ENCODE data around the gene TLE6. TPM values are rescaled to one million over a fixed set of nuclear protein-coding genes. Genes with fewer than 3 reads are reported as not detected.

The TLE6 gene
- total and polyA plus RNA-seq, 2 of the 13 experiments (the other 11 are each of a cell fraction or from before 2014, with no cell fraction given): 0.24 to 5.5 TPM

GRCh38 chr19:2950286-2951124 is 26.9 kb upstream of the TLE6 start (continued):
- no peak for TF ChIP-seq PLSCR1 (CRISPR knock-in tag; IDR thresholded peaks at IDR 0.05; ENCODE audit: borderline replicate concordance)
- TF ChIP-seq FLYWCH1 (CRISPR knock-in tag; IDR thresholded peaks at IDR 0.05): no peak
- TF ChIP-seq HOXA5 (CRISPR knock-in tag; IDR thresholded peaks at IDR 0.05): peak; percentile 62; the same call in 1 of the 2 replicates
- no peak for TF ChIP-seq NCOA5 (CRISPR knock-in tag; IDR thresholded peaks at IDR 0.05)
- no peak for TF ChIP-seq FOXK2 (IDR thresholded peaks at IDR 0.05)
- no peak for TF ChIP-seq PHF5A (CRISPR knock-in tag; IDR thresholded peaks at IDR 0.05; ENCODE audit: low read depth, unreplicated experiment)
- TF ChIP-seq ZNF276 (CRISPR knock-in tag; IDR thresholded peaks at IDR 0.05; ENCODE audit: low read depth): no peak; the same call in 1 of the 2 replicates
- no peak for TF ChIP-seq REL (CRISPR knock-in tag; conservative IDR thresholded peaks at IDR 0.05)
- TF ChIP-seq BATF2 (CRISPR knock-in tag; IDR thresholded peaks at IDR 0.05): no peak
- no peak for TF ChIP-seq TBP (CRISPR knock-in tag; IDR thresholded peaks at IDR 0.05)
- TF ChIP-seq HNRNPL (IDR thresholded peaks at IDR 0.05; ENCODE audit: low read depth, low read length): peak; percentile 66; the same call in 1 of the 2 replicates
- TF ChIP-seq RCOR2 (CRISPR knock-in tag; IDR thresholded peaks at IDR 0.05): no peak
- no peak for TF ChIP-seq SETDB1 (CRISPR knock-in tag; IDR thresholded peaks at IDR 0.05; ENCODE audit: borderline replicate concordance)
- peak; percentile 80 for TF ChIP-seq CREB1 (IDR thresholded peaks at IDR 0.05)
- TF ChIP-seq CREB1 (CRISPR knock-in tag; IDR thresholded peaks at IDR 0.05): peak; percentile 88
- TF ChIP-seq ZNF446 (CRISPR knock-in tag; IDR thresholded peaks at IDR 0.05): no peak
- TF ChIP-seq MEIS2 (CRISPR knock-in tag; IDR thresholded peaks at IDR 0.05): no peak
- no peak for TF ChIP-seq PRDM4 (CRISPR knock-in tag; IDR thresholded peaks at IDR 0.05; ENCODE audit: borderline replicate concordance)
- TF ChIP-seq NPAS2 (CRISPR knock-in tag; IDR thresholded peaks at IDR 0.05; ENCODE audit: borderline replicate concordance): no peak
- 0 out of 2 replicates have a peak, but pooled peaks have one; percentile 18 for TF ChIP-seq ZNF414 (CRISPR knock-in tag; IDR thresholded peaks at IDR 0.05)
- TF ChIP-seq ASH2L (IDR thresholded peaks at IDR 0.05; ENCODE audit: insufficient read length, low read depth, low read length): peak; percentile 80
- 0 out of 2 replicates have a peak, but pooled peaks have one; percentile 17 for TF ChIP-seq ZBTB43 (CRISPR knock-in tag; conservative IDR thresholded peaks at IDR 0.05)

Measured in HepG2 (cell line).